Uterus (tissue), 2 donors: ENCODE measurements around the gene SH3PXD2A.

Experiments
- CTCF ChIP-seq, 4 experiments: fragments of 200-600 bp in 2 of 4; fragments of 450-650 bp in 2 of 4; sonication (generic) in 2 of 4; IDR thresholded peaks; one replicate each; pipeline ENCODE4 v1.5.1; 2016 to 2019; ENCODE audit warnings: antibody characterized with exemption in 4 of 4, mild to moderate bottlenecking in 2 of 4, moderate library complexity in 1 of 4
- POLR2A ChIP-seq, 2 donors: fragments of 450-650 bp; IDR thresholded peaks; one replicate each; pipeline ENCODE4 v1.6.1; 2016; ENCODE audit warnings: antibody characterized with exemption in 2 of 2, mild to moderate bottlenecking in 1 of 2, moderate library complexity in 1 of 2

GRCh38 chr10:103576076-103576471, 279.3 kb downstream of the SH3PXD2A start:
- TF ChIP-seq CTCF (IDR thresholded peaks at IDR 0.05) (no peak), POLR2A (IDR thresholded peaks at IDR 0.05) (no peak)
